Neutrophil (primary cell): Measurements from ENCODE around the gene NFILZ.
A peak's percentile ranks its signal among the peaks of the same experiment; 100 is the strongest.

Experiments
- H3K27ac ChIP-seq: fragments of 200-600 bp; sonication (generic); 2 replicates; pipeline ENCODE4 v1.5.1; 2016; ENCODE audit warnings: mild to moderate bottlenecking, moderate library complexity
- H3K27me3 ChIP-seq: fragments of 200-600 bp; sonication (generic); 2 replicates; pipeline ENCODE4 v1.6.0; 2016; ENCODE audit warnings: mild to moderate bottlenecking
- H3K36me3 ChIP-seq: fragments of 200-600 bp; sonication (generic); 2 replicates; pipeline ENCODE4 v1.5.1; 2017
- H3K4me1 ChIP-seq, 2 experiments: fragments of 200-600 bp in 1 of 2; sonication (generic) in 1 of 2; 1 replicate in 1 of 2; 2 replicates in 1 of 2; pipeline versions ENCODE4 v1.5.1 to v1.6.1; 2013 to 2016; ENCODE audit warnings: low read depth in 1 of 2, low read length in 1 of 2, mild to moderate bottlenecking in 1 of 2, moderate library complexity in 1 of 2; ENCODE audit not compliant: control insufficient read depth in 1 of 2, insufficient read depth in 1 of 2
- H3K4me3 ChIP-seq, 2 experiments: fragments of 200-600 bp in 1 of 2; sonication (generic) in 1 of 2; 1 replicate in 1 of 2; 2 replicates in 1 of 2; pipeline ENCODE4 v1.5.1; 2013 to 2016; ENCODE audit warnings: low read depth in 1 of 2, low read length in 1 of 2, mild to moderate bottlenecking in 1 of 2, moderate library complexity in 1 of 2
- H3K9me3 ChIP-seq: fragments of 200-600 bp; sonication (generic); 2 replicates; pipeline ENCODE4 v1.5.1; 2016
- CTCF ChIP-seq: fragments of 200-600 bp; sonication (generic); IDR thresholded peaks from 2 replicates; pipeline ENCODE4 v1.5.1; 2016; ENCODE audit warnings: antibody characterized with exemption

The NFILZ gene

GRCh38 chr19:8629996-8630683 is at the start of gene NFILZ:
Gene NFILZ (plus strand): TSS chr19:8630633. CDS start chr19:8676766, 46,133 bp downstream.
- H3K27me3 ChIP-seq = no peaks in the 10 kb centered on the region

GRCh38 chr19:8580710-8581281 is 49.6 kb upstream of the NFILZ start:
- Histone ChIP-seq H3K9me3 (no peaks in the 10 kb centered on the region), H3K27me3 (no peaks in the 10 kb centered on the region), H3K4me3 (peak overlapping the region in 1 of 2 experiments; percentile 47), H3K27ac (peak overlapping the region; percentile 61), H3K4me1 (peaks cover 36 to 44% of the 10 kb centered on the region in 2 experiments), H3K36me3 (peaks cover 4% of the 10 kb centered on the region)
- peak; percentile 100 for TF ChIP-seq CTCF

More at GRCh38 chr19:8629996-8630683, at the start of gene NFILZ:
- no peak for TF ChIP-seq CTCF
- Histone ChIP-seq H3K4me1 (no peaks in the 10 kb centered on the region), H3K27ac (no peak within 1 kb of the TSS), H3K36me3 (no peaks in the 10 kb centered on the region), H3K9me3 (no peaks in the 10 kb centered on the region), H3K4me3 (no peak within 1 kb of the TSS)

GRCh38 chr19:8584965-8585893 is 45.2 kb upstream of the NFILZ start:
- peaks cover 6 to 11% of the 10 kb centered on the region in 2 experiments for H3K4me1 ChIP-seq
- peaks cover 22% of the 10 kb centered on the region for H3K27me3 ChIP-seq
- no peak overlapping the region for H3K4me3 ChIP-seq
- H3K9me3 ChIP-seq = no peaks in the 10 kb centered on the region
- no peak overlapping the region for H3K27ac ChIP-seq
- no peak for TF ChIP-seq CTCF
- no peaks in the 10 kb centered on the region for H3K36me3 ChIP-seq

- H3K27ac ChIP-seq = no peak overlapping the region
- no peak overlapping the region for H3K4me3 ChIP-seq
- peak; percentile 62 for TF ChIP-seq CTCF
- peaks cover 0 to 2% of the 10 kb centered on the region in 2 experiments for H3K4me1 ChIP-seq
- H3K27me3 ChIP-seq = peaks cover 31% of the 10 kb centered on the region
- H3K36me3 ChIP-seq = no peaks in the 10 kb centered on the region
- no peaks in the 10 kb centered on the region for H3K9me3 ChIP-seq
These were observed 44.3 kb upstream of the NFILZ start for GRCh38 chr19:8585894-8586750.
